ENCODE measurements around the gene FCHSD2.

GRCh38 chr11:72983560-72983959 is 158.6 kb downstream of the FCHSD2 start:
- no peak for TF ChIP-seq POLR2A (IDR thresholded peaks at IDR 0.05; ENCODE audit: low read depth, low read length)
- no peak for TF ChIP-seq CTCF (IDR thresholded peaks at IDR 0.05; ENCODE audit: extremely low read depth in 1 of 2, insufficient read depth in 1 of 2, low read depth in 1 of 2, low read length in 2 of 2)
- no peak for TF ChIP-seq JUN (IDR thresholded peaks at IDR 0.05; ENCODE audit: borderline replicate concordance, insufficient read depth, insufficient read length, low read depth)
- TF ChIP-seq EZH2 (IDR thresholded peaks at IDR 0.05; ENCODE audit: borderline replicate concordance, low read depth, low read length, severe bottlenecking), result no peak
- no peak for TF ChIP-seq POLR2AphosphoS5 (IDR thresholded peaks at IDR 0.05; ENCODE audit: insufficient read depth, low read depth, low read length)
- no peak for TF ChIP-seq MYC (IDR thresholded peaks at IDR 0.05; ENCODE audit: low read depth, low read length)
- TF ChIP-seq MAX (IDR thresholded peaks at IDR 0.05; ENCODE audit: insufficient read depth, insufficient read length), result no peak

Measured in endothelial cell of umbilical vein (primary cell).